Kidney (tissue), 14 donors: ENCODE data around the gene TES. TPM values are rescaled to one million over a fixed set of nuclear protein-coding genes. Genes with fewer than 3 reads are reported as not detected.

Experiments
- DNase-seq, 5 donors: peaks; one replicate each; pipeline ENCODE4 v3.0.0-alpha.2; 2013 to 2020
- FAIRE-seq: peaks from 2 replicates; lab custom pipeline; 2012; peaks lifted over from hg19 to GRCh38; lab: Jason Lieb, UNC
- H3K27ac ChIP-seq, 2 donors: one replicate each; pipeline ENCODE4 v1.7.0; 2013; ENCODE audit warnings: low read depth in 2 of 2, low read length in 2 of 2, inconsistent platforms in 1 of 2
- H3K27me3 ChIP-seq: one replicate; pipeline ENCODE4 v1.7.1; 2013; ENCODE audit warnings: low read length, inconsistent platforms; ENCODE audit not compliant: control insufficient read depth, insufficient read depth
- H3K36me3 ChIP-seq, 3 donors: one replicate each; pipeline versions ENCODE4 v1.7.0 to v1.7.1; 2013; ENCODE audit warnings: low read length in 3 of 3, control low read depth in 1 of 3, inconsistent platforms in 1 of 3; ENCODE audit not compliant: insufficient read depth in 3 of 3, control insufficient read depth in 2 of 3
- H3K4me1 ChIP-seq, 3 donors: one replicate each; pipeline versions ENCODE4 v1.7.0 to v1.7.1; 2013; ENCODE audit warnings: low read length in 3 of 3, inconsistent platforms in 1 of 3, low read depth in 1 of 3; ENCODE audit not compliant: control insufficient read depth in 2 of 3, insufficient read depth in 2 of 3
- H3K4me3 ChIP-seq, 3 donors: one replicate each; pipeline versions ENCODE4 v1.7.0 to v1.8.1; 2013; ENCODE audit warnings: low read length in 3 of 3, control low read depth in 1 of 3, inconsistent platforms in 1 of 3
- H3K9ac ChIP-seq, 3 donors: one replicate each; pipeline versions ENCODE4 v1.7.0 to v1.7.1; 2013; ENCODE audit warnings: low read length in 3 of 3, control low read depth in 1 of 3, inconsistent platforms in 1 of 3
- H3K9me3 ChIP-seq, 3 donors: one replicate each; pipeline versions ENCODE4 v1.7.0 to v1.7.1; 2013; ENCODE audit warnings: low read length in 3 of 3, control low read depth in 1 of 3, inconsistent platforms in 1 of 3; ENCODE audit not compliant: control insufficient read depth in 2 of 3, insufficient read depth in 1 of 3
- intact Hi-C: fragments of 100-400 bp; cut with DNase I; formaldehyde crosslinking; loops from one replicate; pipeline ENCODE4 v1.11.1; 2022
- polyA plus RNA-seq: library from polyadenylated mRNA; stranded (reverse); fragments of 350-450 nt; fragmentation: Illumina TruSeq; extraction: RNeasy Lipid Tissue Mini Kit (QIAGEN cat#74804); gene quantifications from one replicate; pipeline ENCODE4 v1.2.3, GENCODE V29; 2014; ENCODE audit warnings: low read depth, low replicate concordance; ENCODE audit not compliant: insufficient read depth
- total RNA-seq: library from RNA; stranded (reverse); fragmentation: NEBNext Ultra II Directional; extraction: Animal tissue kit (Norgen Biotek cat#: 25700); gene quantifications from one replicate; pipeline ENCODE4 v1.2.1, GENCODE V29; 2021
- TF ChIP-seq, protein P1 (sequence below): IDR thresholded peaks from 3 replicates; pipeline ENCODE4 v1.5.1; 2012; ENCODE audit warnings: mild to moderate bottlenecking, moderate library complexity, borderline replicate concordance; ENCODE audit not compliant: insufficient read depth; ENCODE audit errors: extremely low read depth
- donor health status: control.
- donor health status: control.
- donor health status: control.
- donor health status: control.
- donor health status: control.
- donor health status: DM: yes; HTN: yes; CAD: no.
- donor health status: Normal renal cell carcinoma (clear cell type).

Gene TES
- total and polyA plus RNA-seq, 2 donors from 2014 or later = 21.5 to 108 TPM

DNA sequence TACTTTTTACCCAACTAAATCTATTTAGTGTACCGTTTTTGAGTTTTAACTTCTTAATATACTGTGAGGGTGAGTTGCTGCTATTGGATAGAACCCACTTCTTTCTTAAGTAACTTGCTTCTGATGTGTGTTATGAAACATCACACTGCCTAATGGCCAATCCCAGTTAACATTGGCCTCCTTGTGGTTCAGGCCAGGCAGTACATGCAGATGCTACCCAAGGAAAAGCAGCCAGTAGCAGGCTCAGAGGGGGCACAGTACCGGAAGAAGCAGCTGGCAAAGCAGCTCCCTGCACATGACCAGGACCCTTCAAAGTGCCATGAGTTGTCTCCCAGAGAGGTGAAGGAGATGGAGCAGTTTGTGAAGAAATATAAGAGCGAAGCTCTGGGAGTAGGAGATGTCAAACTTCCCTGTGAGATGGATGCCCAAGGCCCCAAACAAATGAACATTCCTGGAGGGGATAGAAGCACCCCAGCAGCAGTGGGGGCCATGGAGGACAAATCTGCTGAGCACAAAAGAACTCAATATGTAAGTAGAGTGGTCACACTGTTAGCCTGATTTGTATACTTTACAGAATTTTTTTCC lies 39.7 kb downstream of the TES start:
- Histone ChIP-seq H3K9ac (no peak overlapping the region), H3K4me3 (no peak overlapping the region), H3K4me1 (no peaks in the 10 kb centered on the region), H3K27ac (no peak overlapping the region), H3K27me3 (no peaks in the 10 kb centered on the region), H3K9me3 (no peaks in the 10 kb centered on the region), H3K36me3 (no peaks in the 10 kb centered on the region)
- intact Hi-C loops = no loop called here
- DNase-seq = no peak
- FAIRE-seq = no peak
- TF ChIP-seq, protein P1, sequence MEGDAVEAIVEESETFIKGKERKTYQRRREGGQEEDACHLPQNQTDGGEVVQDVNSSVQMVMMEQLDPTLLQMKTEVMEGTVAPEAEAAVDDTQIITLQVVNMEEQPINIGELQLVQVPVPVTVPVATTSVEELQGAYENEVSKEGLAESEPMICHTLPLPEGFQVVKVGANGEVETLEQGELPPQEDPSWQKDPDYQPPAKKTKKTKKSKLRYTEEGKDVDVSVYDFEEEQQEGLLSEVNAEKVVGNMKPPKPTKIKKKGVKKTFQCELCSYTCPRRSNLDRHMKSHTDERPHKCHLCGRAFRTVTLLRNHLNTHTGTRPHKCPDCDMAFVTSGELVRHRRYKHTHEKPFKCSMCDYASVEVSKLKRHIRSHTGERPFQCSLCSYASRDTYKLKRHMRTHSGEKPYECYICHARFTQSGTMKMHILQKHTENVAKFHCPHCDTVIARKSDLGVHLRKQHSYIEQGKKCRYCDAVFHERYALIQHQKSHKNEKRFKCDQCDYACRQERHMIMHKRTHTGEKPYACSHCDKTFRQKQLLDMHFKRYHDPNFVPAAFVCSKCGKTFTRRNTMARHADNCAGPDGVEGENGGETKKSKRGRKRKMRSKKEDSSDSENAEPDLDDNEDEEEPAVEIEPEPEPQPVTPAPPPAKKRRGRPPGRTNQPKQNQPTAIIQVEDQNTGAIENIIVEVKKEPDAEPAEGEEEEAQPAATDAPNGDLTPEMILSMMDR = no peak

GRCh38 chr7:116251675-116252074 lies 41.3 kb downstream of the TES start:
- no peak overlapping the region for H3K27ac ChIP-seq
- no peak overlapping the region for H3K4me3 ChIP-seq
- H3K9me3 ChIP-seq = no peaks in the 10 kb centered on the region
- TF ChIP-seq, protein P1 = no peak
- H3K4me1 ChIP-seq = no peaks in the 10 kb centered on the region
- FAIRE-seq = no peak
- no peaks in the 10 kb centered on the region for H3K27me3 ChIP-seq
- DNase-seq = no peak
- intact Hi-C loops = no loop called here
- no peak overlapping the region for H3K9ac ChIP-seq
- no peaks in the 10 kb centered on the region for H3K36me3 ChIP-seq

DNA sequence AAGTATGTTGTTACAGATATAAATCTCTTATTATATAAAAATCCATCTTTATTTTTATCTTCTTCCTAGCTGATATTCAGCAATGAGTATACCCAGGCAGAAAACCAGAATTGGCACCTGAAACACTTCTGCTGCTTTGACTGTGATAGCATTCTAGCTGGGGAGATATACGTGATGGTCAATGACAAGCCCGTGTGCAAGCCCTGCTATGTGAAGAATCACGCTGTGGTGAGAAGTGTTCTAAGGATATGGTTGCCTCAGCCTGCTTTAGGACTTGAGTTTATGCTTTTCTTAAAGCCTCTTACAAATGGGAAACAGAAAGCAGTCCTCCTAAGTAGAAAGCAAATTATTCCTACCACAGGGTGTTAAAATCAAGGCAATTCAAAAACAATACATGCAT lies 41.9 kb downstream of the TES start:
- Histone ChIP-seq H3K4me3 (no peak overlapping the region), H3K27ac (no peak overlapping the region), H3K27me3 (no peaks in the 10 kb centered on the region), H3K9me3 (no peaks in the 10 kb centered on the region), H3K9ac (no peak overlapping the region), H3K4me1 (no peaks in the 10 kb centered on the region), H3K36me3 (no peaks in the 10 kb centered on the region)
- FAIRE-seq = no peak
- intact Hi-C loops = no loop called here
- TF ChIP-seq, protein P1 = no peak
- no peak for DNase-seq

DNA sequence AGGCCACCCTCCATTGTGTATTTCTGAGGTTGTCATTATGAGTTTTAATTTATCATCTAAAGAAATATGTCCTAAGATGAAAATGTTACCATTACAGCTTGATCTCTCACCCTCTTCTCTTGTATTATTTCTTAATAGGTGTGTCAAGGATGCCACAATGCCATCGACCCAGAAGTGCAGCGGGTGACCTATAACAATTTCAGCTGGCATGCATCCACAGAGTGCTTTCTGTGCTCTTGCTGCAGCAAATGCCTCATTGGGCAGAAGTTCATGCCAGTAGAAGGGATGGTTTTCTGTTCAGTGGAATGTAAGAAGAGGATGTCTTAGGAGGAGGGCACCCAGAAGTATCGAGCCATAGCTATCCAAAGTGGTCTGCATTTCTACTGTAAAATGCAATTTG lies 46.8 kb downstream of the TES start:
- TF ChIP-seq, protein P1 = no peak
- Histone ChIP-seq H3K9ac (no peak overlapping the region), H3K4me1 (no peaks in the 10 kb centered on the region), H3K27ac (no peak overlapping the region), H3K4me3 (no peak overlapping the region), H3K9me3 (no peaks in the 10 kb centered on the region), H3K27me3 (no peaks in the 10 kb centered on the region), H3K36me3 (no peaks in the 10 kb centered on the region)
- FAIRE-seq (no peak), DNase-seq (no peak)
- intact Hi-C loops = loop anchor here (5.0 kb wide), 1 partner anchor 330 kb away; no protein-coding TSS in a partner anchor
